ENCODE results near the gene NDUFC2. TPM values are rescaled to one million over a fixed set of nuclear protein-coding genes. Genes with fewer than 3 reads are reported as not detected.

NDUFC2 gene
- total and polyA plus RNA-seq, 2 experiments from 2014 or later: 86.6 to 462 TPM

DNA sequence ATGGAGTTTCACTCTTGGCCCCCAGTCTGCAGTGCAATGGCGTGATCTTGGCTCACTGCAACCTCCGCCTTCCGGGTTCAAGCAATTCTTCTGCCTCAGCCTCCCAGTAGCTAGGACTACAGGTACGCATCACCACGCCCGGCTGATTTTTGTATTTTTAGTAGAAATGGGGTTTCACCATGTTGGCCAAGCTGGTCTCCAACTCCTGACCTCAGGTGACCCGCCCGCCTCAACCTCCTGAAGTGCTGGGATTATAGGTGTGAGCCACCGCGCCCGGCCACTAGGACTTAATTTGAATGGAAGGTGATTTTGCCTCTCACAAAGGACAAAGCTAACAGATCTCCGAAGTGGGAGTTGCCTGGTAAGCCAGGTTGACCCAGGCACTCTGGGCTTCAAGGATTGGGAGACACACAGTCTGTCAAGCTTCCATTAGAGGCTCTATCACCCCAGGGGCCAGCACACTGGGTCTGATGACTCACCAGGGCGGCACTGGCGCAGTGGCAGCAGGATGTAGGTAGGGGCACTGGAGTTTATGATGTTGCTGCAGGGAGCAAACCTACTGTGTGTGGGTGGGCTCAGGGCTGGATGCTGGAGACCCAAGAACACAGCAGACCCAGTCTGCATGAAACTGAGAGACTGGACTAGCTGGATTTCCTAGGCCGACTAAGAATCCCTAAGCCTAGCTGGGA is 38.8 kb downstream of the NDUFC2 start:
- Histone ChIP-seq H3K36me3 (ENCODE audit: low read depth) (no peaks in the 10 kb centered on the region), H3K9me2 (ENCODE audit: insufficient read depth) (no peaks in the 10 kb centered on the region), H3F3A (ENCODE audit: insufficient read depth) (peaks cover 13% of the 10 kb centered on the region), H3K9me3 (ENCODE audit: low read depth) (no peaks in the 10 kb centered on the region), H3K79me2 (ENCODE audit: insufficient read depth) (peaks cover 7% of the 10 kb centered on the region; the same call in 1 of the 2 replicates), H3K4me1 (ENCODE audit: insufficient read depth) (peaks cover 28% of the 10 kb centered on the region), H2AFZ (peak overlapping the region; percentile 32; the same call in 1 of the 2 replicates), H3K27me3 (replicated peaks; ENCODE audit: insufficient read depth) (no peaks in the 10 kb centered on the region), H3K4me3 (peak overlapping the region; percentile 64; the same call in 1 of the 2 replicates), H3K9ac (peak overlapping the region; percentile 87), H4K20me1 (ENCODE audit: insufficient read depth) (no peaks in the 10 kb centered on the region), H3K4me2 (ENCODE audit: unreplicated experiment) (peak overlapping the region; percentile 89), H3K27ac (peak overlapping the region; percentile 99)
- TF ChIP-seq EZH2 (IDR thresholded peaks at IDR 0.05; ENCODE audit: insufficient read depth, poor library complexity, severe bottlenecking): no peak
- no peak for TF ChIP-seq EZH2phosphoT487 (IDR thresholded peaks at IDR 0.05; ENCODE audit: insufficient read depth, low read depth)
- WGBS, 2 experiments (ENCODE audit: low coverage in 1 of 2, low lambda C conversion rate in 2 of 2, missing lambda C conversion rate in 2 of 2): 90 to 93% methylated on average over 15 of the region's 15 CpGs
- no peak for DNase-seq
- in situ Hi-C loops (cut with MboI): no loop called here

GRCh38 chr11:78039919-78040671 is 39.6 kb downstream of the NDUFC2 start:
- H3K27ac ChIP-seq: peak overlapping the region; percentile 99
- H3K9me3 ChIP-seq (ENCODE audit: low read depth): no peaks in the 10 kb centered on the region
- no peaks in the 10 kb centered on the region for H3K9me2 ChIP-seq (ENCODE audit: insufficient read depth)
- peaks cover 7% of the 10 kb centered on the region; the same call in 1 of the 2 replicates for H3K79me2 ChIP-seq (ENCODE audit: insufficient read depth)
- no peaks in the 10 kb centered on the region for H3K27me3 ChIP-seq (replicated peaks; ENCODE audit: insufficient read depth)
- peak overlapping the region; percentile 64 for H3K4me3 ChIP-seq
- H4K20me1 ChIP-seq (ENCODE audit: insufficient read depth): no peaks in the 10 kb centered on the region
- in situ Hi-C loops (cut with MboI): no loop called here
- peak overlapping the region; percentile 89 for H3K4me2 ChIP-seq (ENCODE audit: unreplicated experiment)
- no peaks in the 10 kb centered on the region for H3K36me3 ChIP-seq (ENCODE audit: low read depth)
- peak; percentile 85 for DNase-seq
- TF ChIP-seq EZH2phosphoT487 (IDR thresholded peaks at IDR 0.05; ENCODE audit: insufficient read depth, low read depth): no peak
- no peak for TF ChIP-seq EZH2 (IDR thresholded peaks at IDR 0.05; ENCODE audit: insufficient read depth, poor library complexity, severe bottlenecking)
- peaks cover 22% of the 10 kb centered on the region for H3K4me1 ChIP-seq (ENCODE audit: insufficient read depth)
- peak overlapping the region; percentile 87 for H3K9ac ChIP-seq
- peaks cover 13% of the 10 kb centered on the region for H3F3A ChIP-seq (ENCODE audit: insufficient read depth)
- H2AFZ ChIP-seq: peak overlapping the region; percentile 96
- WGBS, 2 experiments (ENCODE audit: low coverage in 1 of 2, low lambda C conversion rate in 2 of 2, missing lambda C conversion rate in 2 of 2): 5 to 7% methylated on average over 7 of the region's 7 CpGs

DNA sequence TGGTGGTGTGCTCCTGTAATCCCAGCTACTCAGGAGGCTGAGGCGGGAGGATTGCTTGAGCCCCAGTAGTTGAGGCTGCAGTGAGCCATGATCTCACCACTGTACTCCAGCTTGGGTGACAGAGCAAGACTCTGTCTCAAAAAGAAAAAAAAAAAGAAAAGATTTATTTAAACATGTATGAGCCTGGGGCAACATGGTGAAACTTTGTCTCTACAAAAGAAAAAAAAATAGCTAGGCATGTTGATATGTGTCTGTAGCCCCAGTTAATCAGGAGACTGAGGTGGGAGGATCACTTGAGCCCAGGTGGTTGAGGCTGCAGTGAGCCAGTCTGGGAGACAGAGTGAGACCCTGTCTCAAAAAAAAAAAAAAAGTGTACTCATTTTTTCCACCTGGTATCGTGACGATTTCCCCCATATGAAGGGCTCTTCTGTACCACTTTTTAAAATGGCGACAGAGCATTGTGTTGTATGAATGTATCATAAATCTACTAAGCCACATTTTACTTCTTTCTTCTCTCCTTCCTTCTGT is 40.2 kb downstream of the NDUFC2 start:
- Histone ChIP-seq H3K9ac (peak overlapping the region; percentile 87), H3K9me2 (ENCODE audit: insufficient read depth) (no peaks in the 10 kb centered on the region), H3K79me2 (ENCODE audit: insufficient read depth) (peaks cover 7% of the 10 kb centered on the region; the same call in 1 of the 2 replicates), H3K4me1 (ENCODE audit: insufficient read depth) (peaks cover 22% of the 10 kb centered on the region), H3K27me3 (replicated peaks; ENCODE audit: insufficient read depth) (no peaks in the 10 kb centered on the region), H3K27ac (peak overlapping the region; percentile 99), H3K9me3 (ENCODE audit: low read depth) (no peaks in the 10 kb centered on the region), H3K4me3 (peak overlapping the region; percentile 64), H4K20me1 (ENCODE audit: insufficient read depth) (no peaks in the 10 kb centered on the region), H2AFZ (peak overlapping the region; percentile 96), H3F3A (ENCODE audit: insufficient read depth) (peaks cover 13% of the 10 kb centered on the region), H3K4me2 (ENCODE audit: unreplicated experiment) (peak overlapping the region; percentile 89), H3K36me3 (ENCODE audit: low read depth) (no peaks in the 10 kb centered on the region)
- no peak for TF ChIP-seq EZH2phosphoT487 (IDR thresholded peaks at IDR 0.05; ENCODE audit: insufficient read depth, low read depth)
- 89% methylated on average over 4 of the region's 4 CpGs for WGBS, 2 experiments (ENCODE audit: low coverage in 1 of 2, low lambda C conversion rate in 2 of 2, missing lambda C conversion rate in 2 of 2)
- in situ Hi-C loops (cut with MboI): no loop called here
- DNase-seq: no peak

DNA sequence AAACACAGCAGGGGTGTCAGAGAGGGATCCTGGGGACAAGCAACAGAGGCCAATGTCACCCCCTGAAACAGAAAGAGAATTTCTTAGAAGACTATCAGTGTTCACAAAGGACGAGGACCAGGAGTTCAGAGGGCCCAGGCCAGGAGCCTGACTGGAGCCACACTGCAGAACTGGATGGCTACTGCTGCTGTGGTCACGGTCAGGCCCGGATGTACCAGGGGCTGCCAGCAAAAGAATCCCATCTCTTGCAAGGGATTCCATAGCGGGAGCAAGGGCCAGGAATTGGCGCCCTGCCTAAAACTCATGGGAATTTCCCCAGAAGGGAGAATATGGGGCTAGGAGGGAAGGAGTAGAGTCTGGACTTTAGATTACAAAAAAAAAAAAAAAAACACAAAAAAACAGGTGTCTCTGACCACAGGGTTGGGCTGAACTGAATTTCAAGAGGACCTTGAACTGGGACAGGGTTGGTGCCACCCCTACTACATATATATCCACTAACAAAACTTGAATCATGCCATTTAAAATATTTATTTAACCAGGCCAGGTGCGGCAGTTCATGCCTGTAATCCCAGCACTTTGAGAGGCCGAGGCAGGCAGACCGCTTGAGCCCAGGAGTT is 40.9 kb downstream of the NDUFC2 start:
- Histone ChIP-seq H4K20me1 (ENCODE audit: insufficient read depth) (no peaks in the 10 kb centered on the region), H3K9me2 (ENCODE audit: insufficient read depth) (no peaks in the 10 kb centered on the region), H3K9me3 (ENCODE audit: low read depth) (no peaks in the 10 kb centered on the region), H3K4me1 (ENCODE audit: insufficient read depth) (peaks cover 22% of the 10 kb centered on the region), H3F3A (ENCODE audit: insufficient read depth) (peaks cover 13% of the 10 kb centered on the region), H3K36me3 (ENCODE audit: low read depth) (no peaks in the 10 kb centered on the region), H3K27me3 (replicated peaks; ENCODE audit: insufficient read depth) (no peaks in the 10 kb centered on the region), H3K79me2 (ENCODE audit: insufficient read depth) (peaks cover 7% of the 10 kb centered on the region; the same call in 1 of the 2 replicates), H3K4me2 (ENCODE audit: unreplicated experiment) (no peak overlapping the region), H3K27ac (0 out of 2 replicates have a peak overlapping the region, but pooled peaks have one; percentile 99), H3K9ac (no peak overlapping the region), H3K4me3 (no peak overlapping the region), H2AFZ (no peak overlapping the region)
- WGBS, 2 experiments (ENCODE audit: low coverage in 1 of 2, low lambda C conversion rate in 2 of 2, missing lambda C conversion rate in 2 of 2): 92 to 93% methylated on average over 8 of the region's 8 CpGs
- TF ChIP-seq EZH2phosphoT487 (IDR thresholded peaks at IDR 0.05; ENCODE audit: insufficient read depth, low read depth): no peak
- TF ChIP-seq EZH2 (IDR thresholded peaks at IDR 0.05; ENCODE audit: insufficient read depth, poor library complexity, severe bottlenecking): no peak
- in situ Hi-C loops (cut with MboI): no loop called here
- no peak for DNase-seq

Data from GM23248 (cell line).